22Rv1 (cell line): Measurements from ENCODE around the gene COMMD4.
"Not testable (repeated sequence)": the region's sequence is repeated elsewhere in the genome, so short reads cannot be mapped to it uniquely, and the experiment has no call there.

Experiments
- ZFX ChIP-seq: fragments of 450-650 bp; IDR thresholded peaks from 2 replicates; pipeline ENCODE4 v1.6.1; 2017; ENCODE audit warnings: antibody characterized with exemption, borderline replicate concordance
- TF ChIP-seq, protein P1 (sequence below): fragments of 450-650 bp; IDR thresholded peaks from 2 replicates; pipeline ENCODE4 v1.5.1; 2017; ENCODE audit warnings: mild to moderate bottlenecking

- TF ChIP-seq, protein P1, sequence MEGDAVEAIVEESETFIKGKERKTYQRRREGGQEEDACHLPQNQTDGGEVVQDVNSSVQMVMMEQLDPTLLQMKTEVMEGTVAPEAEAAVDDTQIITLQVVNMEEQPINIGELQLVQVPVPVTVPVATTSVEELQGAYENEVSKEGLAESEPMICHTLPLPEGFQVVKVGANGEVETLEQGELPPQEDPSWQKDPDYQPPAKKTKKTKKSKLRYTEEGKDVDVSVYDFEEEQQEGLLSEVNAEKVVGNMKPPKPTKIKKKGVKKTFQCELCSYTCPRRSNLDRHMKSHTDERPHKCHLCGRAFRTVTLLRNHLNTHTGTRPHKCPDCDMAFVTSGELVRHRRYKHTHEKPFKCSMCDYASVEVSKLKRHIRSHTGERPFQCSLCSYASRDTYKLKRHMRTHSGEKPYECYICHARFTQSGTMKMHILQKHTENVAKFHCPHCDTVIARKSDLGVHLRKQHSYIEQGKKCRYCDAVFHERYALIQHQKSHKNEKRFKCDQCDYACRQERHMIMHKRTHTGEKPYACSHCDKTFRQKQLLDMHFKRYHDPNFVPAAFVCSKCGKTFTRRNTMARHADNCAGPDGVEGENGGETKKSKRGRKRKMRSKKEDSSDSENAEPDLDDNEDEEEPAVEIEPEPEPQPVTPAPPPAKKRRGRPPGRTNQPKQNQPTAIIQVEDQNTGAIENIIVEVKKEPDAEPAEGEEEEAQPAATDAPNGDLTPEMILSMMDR, result not testable (repeated sequence)
- TF ChIP-seq ZFX, result not testable (repeated sequence)
These were observed 37.1 kb upstream of the COMMD4 start for GRCh38 chr15:75298541-75299310.
